Stimulated activated CD8-positive, alpha-beta memory T cell treated with anti-CD3 and anti-CD28 coated beads, Interleukin-2, amount 100 ng/mL, for 48 hours (primary cell): ENCODE results near the gene KDM4D.
"Not testable (repeated sequence)": the region's sequence is repeated elsewhere in the genome, so short reads cannot be mapped to it uniquely, and the experiment has no call there.

Source experiments
- DNase-seq, 2 donors: peaks; one replicate each; pipeline ENCODE4 v3.0.0-alpha.2; 2020; ENCODE audit warnings: low read depth in 2 of 2

Gene KDM4D

DNA sequence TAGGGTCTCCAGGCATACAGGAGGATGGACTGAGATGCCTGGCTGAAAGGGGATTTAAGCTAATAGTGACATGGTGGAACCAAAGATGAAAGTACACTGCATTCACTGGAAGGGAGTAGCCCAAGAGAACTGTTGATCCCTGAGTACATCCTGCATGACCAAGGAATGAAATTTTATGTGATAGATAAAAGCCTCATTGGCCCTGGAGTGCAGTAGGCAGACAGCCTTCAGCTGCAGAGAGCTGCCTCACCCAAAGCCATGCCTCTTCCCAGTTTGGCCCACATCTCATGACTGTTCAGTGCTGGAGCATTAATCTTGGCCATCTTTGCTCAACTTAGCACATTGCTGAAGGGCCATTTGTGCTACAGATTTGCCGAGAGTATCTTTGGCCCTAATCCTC, 59.5 kb downstream of the KDM4D start:
- no peak for DNase-seq

DNA sequence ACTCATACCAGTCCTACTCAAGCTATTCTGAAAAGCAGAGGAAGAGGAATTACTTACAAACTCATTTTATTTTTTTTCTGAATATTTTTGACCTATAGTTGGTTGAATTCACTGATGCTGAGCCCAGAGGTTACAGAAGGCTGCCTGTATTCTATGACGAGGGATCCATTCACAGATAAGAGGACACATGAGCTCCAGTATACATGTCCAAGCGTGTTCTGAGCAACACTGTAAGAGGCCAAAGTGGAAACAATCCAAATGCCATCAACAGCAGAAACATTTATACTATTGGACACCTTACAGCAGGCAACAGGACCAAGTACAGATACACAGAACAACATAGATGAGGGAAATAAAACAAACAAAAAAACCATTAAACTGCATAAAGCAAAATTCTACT, 61.8 kb downstream of the KDM4D start:
- DNase-seq = no peak

- not testable (repeated sequence) for DNase-seq
Measured at GRCh38 chr11:95037356-95038035, 64.0 kb downstream of the KDM4D start.

GRCh38 chr11:95042239-95042638, 68.7 kb downstream of the KDM4D start:
- no peak for DNase-seq

- no peak for DNase-seq
Measured at GRCh38 chr11:95042906-95043305, 69.4 kb downstream of the KDM4D start.

GRCh38 chr11:95044010-95044409, 70.5 kb downstream of the KDM4D start:
- no peak for DNase-seq

GRCh38 chr11:95045812-95046211, 72.3 kb downstream of the KDM4D start:
- DNase-seq = no peak
